VCaP (cell line): ENCODE data around the gene TMEM123.

Source experiments
- H3K27ac ChIP-seq: fragments of 450-650 bp; 2 replicates; pipeline ENCODE4 v1.5.1; 2017
- TF ChIP-seq, protein P1 (sequence below): fragments of 450-650 bp; conservative IDR thresholded peaks from 2 replicates; pipeline ENCODE4 v1.5.1; 2017; ENCODE audit warnings: mild to moderate bottlenecking, moderate library complexity

Gene TMEM123

DNA sequence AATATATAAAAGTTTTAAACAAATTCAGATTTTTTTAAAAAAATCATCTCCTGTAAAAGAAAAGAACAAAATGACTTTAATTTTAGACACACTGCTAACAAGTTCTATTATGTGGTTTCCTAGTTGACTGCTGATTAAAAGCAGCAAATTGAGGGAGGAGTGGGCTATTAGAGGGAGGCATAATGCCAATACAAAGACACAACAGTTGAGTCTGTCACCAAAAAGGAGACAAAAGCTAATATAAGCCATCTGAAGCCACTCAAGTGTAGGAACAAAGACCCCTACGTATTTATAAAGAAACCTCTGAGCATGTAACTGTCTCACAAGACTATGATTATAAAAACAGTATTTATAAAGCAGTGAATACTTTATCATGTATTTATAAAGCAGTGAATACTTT lies 28.6 kb downstream of the TMEM123 start:
- H3K27ac ChIP-seq, result no peak overlapping the region
- TF ChIP-seq, protein P1, sequence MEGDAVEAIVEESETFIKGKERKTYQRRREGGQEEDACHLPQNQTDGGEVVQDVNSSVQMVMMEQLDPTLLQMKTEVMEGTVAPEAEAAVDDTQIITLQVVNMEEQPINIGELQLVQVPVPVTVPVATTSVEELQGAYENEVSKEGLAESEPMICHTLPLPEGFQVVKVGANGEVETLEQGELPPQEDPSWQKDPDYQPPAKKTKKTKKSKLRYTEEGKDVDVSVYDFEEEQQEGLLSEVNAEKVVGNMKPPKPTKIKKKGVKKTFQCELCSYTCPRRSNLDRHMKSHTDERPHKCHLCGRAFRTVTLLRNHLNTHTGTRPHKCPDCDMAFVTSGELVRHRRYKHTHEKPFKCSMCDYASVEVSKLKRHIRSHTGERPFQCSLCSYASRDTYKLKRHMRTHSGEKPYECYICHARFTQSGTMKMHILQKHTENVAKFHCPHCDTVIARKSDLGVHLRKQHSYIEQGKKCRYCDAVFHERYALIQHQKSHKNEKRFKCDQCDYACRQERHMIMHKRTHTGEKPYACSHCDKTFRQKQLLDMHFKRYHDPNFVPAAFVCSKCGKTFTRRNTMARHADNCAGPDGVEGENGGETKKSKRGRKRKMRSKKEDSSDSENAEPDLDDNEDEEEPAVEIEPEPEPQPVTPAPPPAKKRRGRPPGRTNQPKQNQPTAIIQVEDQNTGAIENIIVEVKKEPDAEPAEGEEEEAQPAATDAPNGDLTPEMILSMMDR, result no peak

DNA sequence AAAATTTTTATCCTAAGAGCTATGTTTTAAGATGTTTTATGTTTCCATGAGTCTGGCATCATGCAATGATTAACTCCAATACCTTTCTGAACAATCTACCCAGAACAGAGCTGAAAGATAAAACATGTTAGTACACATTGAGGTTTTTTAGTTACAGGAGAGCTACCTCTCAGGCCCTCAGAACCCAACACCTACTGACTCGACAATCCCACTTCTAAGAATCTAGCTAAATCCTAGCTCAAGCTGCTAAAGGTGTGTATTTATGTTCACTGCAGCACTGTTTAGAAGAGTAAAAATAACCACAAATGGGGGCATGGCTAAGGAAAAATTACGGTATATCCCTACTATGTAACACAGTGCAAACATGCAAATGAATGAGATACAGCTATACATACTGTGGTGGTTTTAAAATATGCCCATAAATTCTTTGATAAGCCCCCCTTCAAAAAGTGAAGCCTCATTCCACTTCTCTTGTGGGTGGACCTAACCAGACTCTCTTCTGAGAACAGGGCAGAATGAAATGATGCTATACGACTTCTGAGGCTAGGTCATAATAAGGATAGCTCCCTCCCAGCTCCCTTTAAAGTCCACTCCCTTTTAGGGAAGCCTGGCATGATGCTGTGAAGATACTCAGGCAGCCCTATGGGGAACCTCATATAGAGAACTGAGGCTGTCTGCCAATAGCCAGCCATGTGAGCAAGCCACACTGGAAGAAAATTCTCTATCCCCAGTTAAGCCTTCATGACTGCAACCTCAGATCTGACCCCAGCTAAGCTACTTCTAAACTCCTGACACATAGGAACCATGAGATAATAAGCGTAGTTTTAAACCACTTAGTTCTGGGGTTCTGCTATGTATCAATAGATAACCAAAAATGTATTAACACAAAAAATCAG lies 29.5 kb downstream of the TMEM123 start:
- TF ChIP-seq, protein P1, result no peak
- no peak overlapping the region for H3K27ac ChIP-seq

DNA sequence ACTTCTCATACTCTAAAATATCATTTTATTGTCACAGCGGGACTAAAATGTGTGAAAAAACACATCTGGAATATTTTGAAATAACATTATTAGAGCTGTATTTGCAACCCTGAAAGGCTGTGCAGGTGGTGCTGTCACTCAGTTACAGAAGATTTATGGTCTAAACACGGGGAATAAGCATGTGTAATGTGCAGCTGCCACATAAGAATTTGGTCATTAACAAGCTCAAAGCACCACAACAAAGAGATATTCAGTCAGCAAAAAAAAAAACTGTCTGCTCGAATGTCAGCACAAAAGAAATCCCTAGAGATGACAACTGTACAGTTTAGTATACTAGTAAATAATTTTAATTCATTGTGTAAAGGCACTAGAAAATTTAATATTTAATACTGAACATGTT lies 31.3 kb downstream of the TMEM123 start:
- TF ChIP-seq, protein P1, result no peak
- H3K27ac ChIP-seq, result no peak overlapping the region

DNA sequence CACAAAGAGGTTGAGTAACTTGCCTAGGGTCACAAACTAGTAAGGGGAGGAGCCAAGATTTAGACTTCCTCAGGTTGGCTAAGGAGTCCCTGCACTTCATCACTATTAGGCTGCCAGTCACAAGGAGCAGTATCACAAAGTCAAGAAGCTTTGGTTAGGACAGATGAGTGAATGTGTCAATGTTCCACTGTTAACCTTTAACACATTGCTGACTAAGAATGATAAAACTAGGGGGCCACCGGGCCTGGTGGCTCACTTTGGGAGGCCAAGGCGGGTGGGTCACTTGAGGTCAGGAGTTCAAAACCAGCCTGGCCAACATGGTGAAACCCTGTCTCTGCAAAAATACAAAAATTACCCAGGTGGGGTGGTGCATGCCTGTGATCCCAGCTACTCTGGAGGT lies 32.0 kb downstream of the TMEM123 start:
- TF ChIP-seq, protein P1, result no peak
- H3K27ac ChIP-seq, result no peak overlapping the region

DNA sequence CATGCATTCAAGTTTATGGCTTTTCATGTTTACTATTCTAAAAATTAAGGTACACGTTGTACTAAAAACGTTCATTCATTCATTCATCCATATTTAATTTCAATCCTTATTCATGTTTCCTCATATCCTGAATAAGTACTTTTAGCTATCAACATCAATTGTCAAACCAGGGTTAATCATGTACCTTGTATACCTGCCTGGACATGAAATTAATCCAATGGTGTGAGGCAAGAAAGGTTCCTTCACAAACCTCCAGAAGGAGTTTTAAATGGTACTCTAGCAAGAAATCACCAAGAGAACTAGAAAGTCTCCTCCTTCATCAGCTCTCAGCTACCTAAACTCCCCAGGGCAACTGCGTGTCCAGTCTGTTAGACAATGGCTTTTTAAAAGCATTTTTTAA lies 33.4 kb downstream of the TMEM123 start:
- H3K27ac ChIP-seq, result no peak overlapping the region
- TF ChIP-seq, protein P1, result no peak

DNA sequence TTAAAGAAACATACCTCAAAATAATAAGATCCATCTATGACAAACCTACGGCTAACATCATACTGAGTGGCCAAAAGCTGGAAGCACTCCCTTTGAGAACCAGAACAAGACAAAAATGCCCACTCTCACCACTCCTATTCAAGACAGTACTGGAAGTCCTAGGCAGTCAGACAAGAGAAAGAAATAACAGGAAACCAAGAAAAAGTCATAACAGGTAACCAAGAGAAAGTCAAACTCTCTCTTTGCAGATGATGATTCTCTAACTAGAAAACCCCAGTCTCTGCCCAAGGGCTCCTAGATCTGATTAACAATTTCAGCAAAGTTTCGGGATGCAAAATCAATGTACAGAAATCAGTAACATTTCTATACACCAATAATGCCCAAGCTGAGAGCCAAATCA lies 35.6 kb downstream of the TMEM123 start:
- TF ChIP-seq, protein P1, result no peak
- H3K27ac ChIP-seq, result no peak overlapping the region

DNA sequence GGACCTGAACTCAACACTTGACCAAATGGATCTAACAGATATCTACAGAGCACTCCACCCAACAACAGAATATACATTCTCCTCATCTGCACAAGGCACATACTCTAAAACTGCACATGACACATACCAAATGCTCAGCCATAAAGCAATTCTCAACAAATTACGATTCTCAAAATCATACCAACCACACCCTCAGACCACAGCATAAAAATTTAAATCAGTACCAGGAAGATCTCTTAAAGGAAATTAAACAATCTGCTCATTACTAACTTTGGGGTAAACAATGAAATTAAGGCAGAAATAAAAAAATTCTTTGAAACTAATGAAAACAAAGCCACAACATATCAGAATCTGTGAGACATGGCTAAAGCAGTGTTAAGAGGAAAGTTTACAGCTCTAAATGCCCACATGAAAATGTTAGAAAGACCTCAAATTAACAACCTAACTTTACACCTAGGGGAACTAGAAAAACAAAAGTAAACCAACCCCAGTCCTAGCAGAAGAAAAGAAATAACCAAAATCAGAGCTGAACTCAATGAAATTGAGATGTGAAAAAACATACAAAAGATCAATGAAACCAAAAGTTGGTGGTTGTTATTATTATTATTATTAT lies 37.2 kb downstream of the TMEM123 start:
- TF ChIP-seq, protein P1, result no peak
- no peak overlapping the region for H3K27ac ChIP-seq
